A549 (cell line): ENCODE results near the gene ADAMTSL4.

Experiments
- KDM5A ChIP-seq: fragments of 200-600 bp; sonication (generic); IDR thresholded peaks from 2 replicates; pipeline ENCODE4 v1.6.1; 2016; ENCODE audit warnings: antibody characterized with exemption, mild to moderate bottlenecking
- POLR2A ChIP-seq: IDR thresholded peaks from 2 replicates; pipeline ENCODE4 v1.6.1; 2012; ENCODE audit warnings: mild to moderate bottlenecking, low read length

GRCh38 chr1:150537732-150538684 lies 11.2 kb upstream of the ADAMTSL4 start:
- TF ChIP-seq POLR2A, result no peak
- no peak for TF ChIP-seq KDM5A
